HG03342 (cell line): ENCODE data around the gene APOE.
"Not testable (repeated sequence)": the region's sequence is repeated elsewhere in the genome, so short reads cannot be mapped to it uniquely, and the experiment has no call there.

ENCODE experiments used
- ATAC-seq: cut with Tn5 transposase; IDR thresholded peaks from one replicate; pipeline ENCODE4 v1.9.1; 2021; ENCODE audit warnings: mild to moderate bottlenecking, moderate library complexity; ENCODE audit not compliant: unreplicated experiment

Gene APOE

GRCh38 chr19:44908836-44909261, 3.3 kb downstream of the APOE start:
- ATAC-seq = no peak

GRCh38 chr19:44909775-44910174, 4.2 kb downstream of the APOE start:
- no peak for ATAC-seq

- ATAC-seq = not testable (repeated sequence)
Measured at GRCh38 chr19:44911896-44912295, 6.3 kb downstream of the APOE start.

GRCh38 chr19:44912854-44913253, 7.3 kb downstream of the APOE start:
- no peak for ATAC-seq

GRCh38 chr19:44913512-44914432, 8.2 kb downstream of the APOE start:
- ATAC-seq = not testable (repeated sequence)

- ATAC-seq = peak; percentile 92
Measured at GRCh38 chr19:44914433-44915206, 9.0 kb downstream of the APOE start, which contains the start of gene APOC1. TSS of gene APOC1 (plus strand) at chr19:44914608. CDS start at chr19:44914892, 284 bp downstream.

GRCh38 chr19:44924243-44924725, 18.7 kb downstream of the APOE start:
- no peak for ATAC-seq

- no peak for ATAC-seq
Measured at GRCh38 chr19:44925114-44925891, 19.7 kb downstream of the APOE start.

- ATAC-seq = not testable (repeated sequence)
Measured at GRCh38 chr19:44926245-44927077, 20.9 kb downstream of the APOE start.

GRCh38 chr19:44927746-44928145, 22.1 kb downstream of the APOE start:
- no peak for ATAC-seq

GRCh38 chr19:44930088-44930487, 24.5 kb downstream of the APOE start:
- no peak for ATAC-seq

GRCh38 chr19:44931541-44931940, 25.9 kb downstream of the APOE start:
- no peak for ATAC-seq

GRCh38 chr19:44939668-44940067, 34.1 kb downstream of the APOE start:
- no peak for ATAC-seq

- no peak for ATAC-seq
Measured at GRCh38 chr19:44942067-44942571, 36.5 kb downstream of the APOE start, which contains the start of gene APOC4. TSS of gene APOC4 (plus strand) at chr19:44942237. CDS start at chr19:44942278, 41 bp downstream.

GRCh38 chr19:44943801-44944249, 38.2 kb downstream of the APOE start:
- ATAC-seq = no peak

GRCh38 chr19:44947041-44947581, 41.5 kb downstream of the APOE start:
- no peak for ATAC-seq

GRCh38 chr19:44948237-44948636, 42.6 kb downstream of the APOE start:
- no peak for ATAC-seq

- no peak for ATAC-seq
Measured at GRCh38 chr19:44948763-44949374, 43.3 kb downstream of the APOE start.

- no peak for ATAC-seq
Measured at GRCh38 chr19:44949550-44949949, 44.0 kb downstream of the APOE start.
